GM23338 (cell line): ENCODE data around the gene RCBTB2.

Experiments used
- CREB1 ChIP-seq: fragments of 250-450 bp; sonication (Bioruptor Pico); IDR thresholded peaks from 2 replicates; pipeline ENCODE4 v1.5.0; 2020; ENCODE audit warnings: low read depth, mild to moderate bottlenecking, moderate library complexity
- EZH2 ChIP-seq: fragments of 200-600 bp; sonication (generic); IDR thresholded peaks from one replicate; pipeline ENCODE4 v1.8.0; 2017; ENCODE audit warnings: antibody characterized with exemption, mild to moderate bottlenecking, low read depth; ENCODE audit not compliant: unreplicated experiment
- EZH2phosphoT487 ChIP-seq: fragments of 200-600 bp; sonication (generic); IDR thresholded peaks from one replicate; pipeline ENCODE4 v1.8.1; 2018; ENCODE audit warnings: antibody characterized with exemption; ENCODE audit not compliant: unreplicated experiment
- JUNB ChIP-seq: IDR thresholded peaks from one replicate; pipeline ENCODE4 v1.6.1; 2016; ENCODE audit warnings: antibody characterized with exemption; ENCODE audit not compliant: unreplicated experiment
- NANOG ChIP-seq: IDR thresholded peaks from 2 replicates; pipeline ENCODE4 v1.6.1; 2016; ENCODE audit warnings: antibody characterized with exemption, borderline replicate concordance
- POLR2AphosphoS5 ChIP-seq: IDR thresholded peaks from 2 replicates; pipeline ENCODE4 v1.6.1; 2016; ENCODE audit warnings: antibody characterized with exemption, low read depth
- ZNF331 ChIP-seq: fragments of 250-450 bp; sonication (Bioruptor Pico); IDR thresholded peaks from 2 replicates; pipeline ENCODE4 v1.5.0; 2020; ENCODE audit warnings: low read depth, mild to moderate bottlenecking, moderate library complexity
- TF ChIP-seq, protein P1 (sequence below): IDR thresholded peaks from one replicate; pipeline ENCODE4 v1.6.1; 2018; ENCODE audit warnings: antibody characterized with exemption; ENCODE audit not compliant: unreplicated experiment
- TF ChIP-seq, protein P2 (sequence below), 2 experiments: fragments of 200-600 bp in 1 of 2; sonication (generic) in 1 of 2; conservative IDR thresholded peaks; 2 replicates each; pipeline versions ENCODE4 v1.5.1 to v1.6.1; 2016 to 2017; ENCODE audit warnings: antibody characterized with exemption in 2 of 2, low read depth in 2 of 2, mild to moderate bottlenecking in 2 of 2, moderate library complexity in 1 of 2

DNA sequence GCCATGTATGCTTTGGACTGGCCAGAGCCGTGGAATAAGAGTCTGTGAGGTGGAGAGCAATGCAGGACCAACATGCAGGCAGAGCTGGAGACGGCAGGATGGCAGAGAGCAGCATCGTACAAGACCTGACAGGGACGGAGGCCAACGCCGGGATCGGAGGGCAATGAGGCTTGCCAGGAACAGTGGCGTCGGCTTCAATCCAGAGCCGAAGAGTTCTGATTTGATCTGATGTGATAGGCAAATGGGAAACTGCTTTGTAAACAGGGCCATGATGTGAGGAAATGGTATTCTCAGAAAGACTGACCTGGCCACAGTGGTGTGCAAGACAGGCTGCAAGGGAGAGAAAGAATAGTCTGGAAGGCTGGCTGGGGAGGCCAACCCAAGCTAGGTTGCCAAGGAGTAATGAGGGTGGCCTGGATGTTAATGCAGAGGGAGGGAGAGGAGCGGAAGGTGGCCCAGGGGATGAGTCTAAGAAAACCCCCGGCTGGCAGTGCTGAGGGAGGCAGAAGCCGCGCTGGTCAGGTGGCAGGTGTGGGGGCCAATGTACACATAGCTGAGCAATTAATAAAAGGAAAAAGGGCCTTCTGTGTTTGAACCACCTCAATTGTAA lies 26.7 kb downstream of the RCBTB2 start:
- TF ChIP-seq, protein P1, sequence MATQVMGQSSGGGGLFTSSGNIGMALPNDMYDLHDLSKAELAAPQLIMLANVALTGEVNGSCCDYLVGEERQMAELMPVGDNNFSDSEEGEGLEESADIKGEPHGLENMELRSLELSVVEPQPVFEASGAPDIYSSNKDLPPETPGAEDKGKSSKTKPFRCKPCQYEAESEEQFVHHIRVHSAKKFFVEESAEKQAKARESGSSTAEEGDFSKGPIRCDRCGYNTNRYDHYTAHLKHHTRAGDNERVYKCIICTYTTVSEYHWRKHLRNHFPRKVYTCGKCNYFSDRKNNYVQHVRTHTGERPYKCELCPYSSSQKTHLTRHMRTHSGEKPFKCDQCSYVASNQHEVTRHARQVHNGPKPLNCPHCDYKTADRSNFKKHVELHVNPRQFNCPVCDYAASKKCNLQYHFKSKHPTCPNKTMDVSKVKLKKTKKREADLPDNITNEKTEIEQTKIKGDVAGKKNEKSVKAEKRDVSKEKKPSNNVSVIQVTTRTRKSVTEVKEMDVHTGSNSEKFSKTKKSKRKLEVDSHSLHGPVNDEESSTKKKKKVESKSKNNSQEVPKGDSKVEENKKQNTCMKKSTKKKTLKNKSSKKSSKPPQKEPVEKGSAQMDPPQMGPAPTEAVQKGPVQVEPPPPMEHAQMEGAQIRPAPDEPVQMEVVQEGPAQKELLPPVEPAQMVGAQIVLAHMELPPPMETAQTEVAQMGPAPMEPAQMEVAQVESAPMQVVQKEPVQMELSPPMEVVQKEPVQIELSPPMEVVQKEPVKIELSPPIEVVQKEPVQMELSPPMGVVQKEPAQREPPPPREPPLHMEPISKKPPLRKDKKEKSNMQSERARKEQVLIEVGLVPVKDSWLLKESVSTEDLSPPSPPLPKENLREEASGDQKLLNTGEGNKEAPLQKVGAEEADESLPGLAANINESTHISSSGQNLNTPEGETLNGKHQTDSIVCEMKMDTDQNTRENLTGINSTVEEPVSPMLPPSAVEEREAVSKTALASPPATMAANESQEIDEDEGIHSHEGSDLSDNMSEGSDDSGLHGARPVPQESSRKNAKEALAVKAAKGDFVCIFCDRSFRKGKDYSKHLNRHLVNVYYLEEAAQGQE = no peak
- no peak for TF ChIP-seq POLR2AphosphoS5
- no peak for TF ChIP-seq EZH2phosphoT487
- TF ChIP-seq, protein P2, sequence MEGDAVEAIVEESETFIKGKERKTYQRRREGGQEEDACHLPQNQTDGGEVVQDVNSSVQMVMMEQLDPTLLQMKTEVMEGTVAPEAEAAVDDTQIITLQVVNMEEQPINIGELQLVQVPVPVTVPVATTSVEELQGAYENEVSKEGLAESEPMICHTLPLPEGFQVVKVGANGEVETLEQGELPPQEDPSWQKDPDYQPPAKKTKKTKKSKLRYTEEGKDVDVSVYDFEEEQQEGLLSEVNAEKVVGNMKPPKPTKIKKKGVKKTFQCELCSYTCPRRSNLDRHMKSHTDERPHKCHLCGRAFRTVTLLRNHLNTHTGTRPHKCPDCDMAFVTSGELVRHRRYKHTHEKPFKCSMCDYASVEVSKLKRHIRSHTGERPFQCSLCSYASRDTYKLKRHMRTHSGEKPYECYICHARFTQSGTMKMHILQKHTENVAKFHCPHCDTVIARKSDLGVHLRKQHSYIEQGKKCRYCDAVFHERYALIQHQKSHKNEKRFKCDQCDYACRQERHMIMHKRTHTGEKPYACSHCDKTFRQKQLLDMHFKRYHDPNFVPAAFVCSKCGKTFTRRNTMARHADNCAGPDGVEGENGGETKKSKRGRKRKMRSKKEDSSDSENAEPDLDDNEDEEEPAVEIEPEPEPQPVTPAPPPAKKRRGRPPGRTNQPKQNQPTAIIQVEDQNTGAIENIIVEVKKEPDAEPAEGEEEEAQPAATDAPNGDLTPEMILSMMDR (conservative IDR thresholded peaks at IDR 0.05; ENCODE audit: low read depth in 2 of 2) = no peak
- no peak for TF ChIP-seq ZNF331 (CRISPR knock-in tag)
- no peak for TF ChIP-seq JUNB
- TF ChIP-seq EZH2 = no peak
- TF ChIP-seq CREB1 = no peak
- no peak for TF ChIP-seq NANOG
